RWPE2 (cell line): ENCODE measurements around the gene PEX19.

Experiments used
- ATAC-seq: fragments of 200-7000 bp; cut with Tn5 transposase; 3 replicates; pipeline ENCODE4 v1.9.1; 2021; ENCODE audit warnings: low read depth
- DNase-seq: peaks from one replicate; pipeline ENCODE4 v3.0.0-alpha.2; 2020; ENCODE audit warnings: low spot score
- H3K27ac ChIP-seq: fragments of 450-650 bp; 2 replicates; pipeline ENCODE4 v1.5.1; 2017; ENCODE audit warnings: mild to moderate bottlenecking; ENCODE audit not compliant: poor library complexity, severe bottlenecking
- H3K27me3 ChIP-seq: fragments of 250-450 bp; sonication (Bioruptor Pico); 2 replicates; pipeline ENCODE4 v1.5.1; 2021; ENCODE audit warnings: mild to moderate bottlenecking, moderate library complexity; ENCODE audit not compliant: insufficient read depth, poor library complexity, severe bottlenecking
- H3K36me3 ChIP-seq: fragments of 250-450 bp; sonication (Bioruptor Pico); 2 replicates; pipeline ENCODE4 v1.5.1; 2020; ENCODE audit warnings: low read depth, mild to moderate bottlenecking, moderate library complexity
- H3K4me1 ChIP-seq: fragments of 250-450 bp; sonication (Bioruptor Pico); 2 replicates; pipeline ENCODE4 v1.5.1; 2021; ENCODE audit warnings: mild to moderate bottlenecking, moderate library complexity; ENCODE audit not compliant: insufficient read depth, poor library complexity, severe bottlenecking
- H3K4me3 ChIP-seq: fragments of 250-450 bp; sonication (Bioruptor Pico); 2 replicates; pipeline ENCODE4 v1.5.1; 2021; ENCODE audit warnings: mild to moderate bottlenecking, moderate library complexity; ENCODE audit not compliant: severe bottlenecking
- H3K9me3 ChIP-seq: fragments of 250-450 bp; sonication (Bioruptor Pico); 2 replicates; pipeline ENCODE4 v1.5.1; 2021; ENCODE audit warnings: mild to moderate bottlenecking, moderate library complexity; ENCODE audit not compliant: severe bottlenecking
- CTCF ChIP-seq: fragments of 450-650 bp; IDR thresholded peaks from one replicate; pipeline ENCODE4 v1.5.1; 2017; ENCODE audit warnings: mild to moderate bottlenecking, moderate library complexity; ENCODE audit not compliant: poor library complexity, severe bottlenecking

The PEX19 gene

DNA sequence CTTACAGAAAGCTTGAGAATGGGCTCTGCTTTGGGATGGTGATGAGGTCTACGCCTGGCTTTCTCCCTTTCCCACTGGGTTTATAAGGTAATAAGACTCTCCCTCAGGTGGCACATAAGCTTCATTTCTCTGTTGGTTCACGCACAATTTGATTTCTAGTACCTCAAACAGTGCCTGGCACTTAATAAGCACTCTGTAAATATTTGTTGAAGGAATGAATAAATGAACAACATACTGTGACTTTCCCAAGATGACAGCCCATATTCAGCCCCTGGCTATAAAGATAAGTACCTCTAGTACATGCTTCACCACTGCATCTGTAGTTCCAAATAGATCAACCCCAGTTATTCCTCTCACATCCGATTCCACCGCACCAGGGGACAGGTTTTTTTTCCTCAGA is 40.3 kb upstream of the PEX19 start:
- Histone ChIP-seq H3K27ac (no peak overlapping the region), H3K4me1 (no peaks in the 10 kb centered on the region), H3K36me3 (peaks cover 93% of the 10 kb centered on the region), H3K9me3 (no peaks in the 10 kb centered on the region), H3K4me3 (no peak overlapping the region), H3K27me3 (no peaks in the 10 kb centered on the region)
- ATAC-seq, result no peak
- no peak for DNase-seq
- no peak for TF ChIP-seq CTCF

- no peak for TF ChIP-seq CTCF
- Histone ChIP-seq H3K27me3 (no peaks in the 10 kb centered on the region), H3K4me1 (no peaks in the 10 kb centered on the region), H3K9me3 (no peaks in the 10 kb centered on the region), H3K36me3 (peaks cover 92% of the 10 kb centered on the region), H3K4me3 (no peak overlapping the region), H3K27ac (no peak overlapping the region)
- DNase-seq (no peak), ATAC-seq (no peak)
Observed at GRCh38 chr1:160322831-160323230, 37.9 kb upstream of the PEX19 start.

- H3K27ac ChIP-seq, result no peak overlapping the region
- no peaks in the 10 kb centered on the region for H3K27me3 ChIP-seq
- no peak for TF ChIP-seq CTCF
- H3K9me3 ChIP-seq, result no peaks in the 10 kb centered on the region
- H3K36me3 ChIP-seq, result peaks cover 98% of the 10 kb centered on the region
- H3K4me1 ChIP-seq, result no peaks in the 10 kb centered on the region
- ATAC-seq (no peak), DNase-seq (no peak)
- no peak overlapping the region for H3K4me3 ChIP-seq
Observed at GRCh38 chr1:160315359-160315758, 30.4 kb upstream of the PEX19 start.

DNA sequence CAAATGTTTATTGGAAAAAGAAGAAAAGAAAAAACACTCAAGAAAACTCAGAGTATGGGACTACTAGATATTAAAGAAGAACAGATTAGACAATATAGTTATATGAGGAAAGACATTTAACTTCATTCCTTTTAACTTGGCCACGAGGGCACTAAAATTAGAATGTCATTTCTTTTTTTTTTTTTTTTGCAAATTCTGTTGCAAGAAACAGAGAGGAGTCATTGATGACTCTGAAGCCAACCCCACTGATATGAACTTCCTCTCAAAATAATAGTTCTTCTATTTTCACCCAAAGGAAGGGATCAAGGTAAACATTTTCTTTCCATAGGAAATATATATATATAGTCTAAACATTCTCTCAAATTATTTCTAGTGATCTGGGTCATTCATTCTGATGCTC is 24.6 kb upstream of the PEX19 start:
- H3K36me3 ChIP-seq, result peaks cover 100% of the 10 kb centered on the region
- DNase-seq (no peak), ATAC-seq (no peak)
- H3K9me3 ChIP-seq, result no peaks in the 10 kb centered on the region
- no peak overlapping the region for H3K27ac ChIP-seq
- TF ChIP-seq CTCF, result no peak
- H3K27me3 ChIP-seq, result no peaks in the 10 kb centered on the region
- no peak overlapping the region for H3K4me3 ChIP-seq
- no peaks in the 10 kb centered on the region for H3K4me1 ChIP-seq

- Histone ChIP-seq H3K4me3 (no peak overlapping the region), H3K9me3 (no peaks in the 10 kb centered on the region), H3K27me3 (no peaks in the 10 kb centered on the region), H3K27ac (no peak overlapping the region), H3K36me3 (peaks cover 100% of the 10 kb centered on the region), H3K4me1 (no peaks in the 10 kb centered on the region)
- ATAC-seq (no peak), DNase-seq (no peak)
- no peak for TF ChIP-seq CTCF
Observed at GRCh38 chr1:160309185-160309557, 24.2 kb upstream of the PEX19 start.
